Measurements from ENCODE around the gene GPR21. TPM values are rescaled to one million over a fixed set of nuclear protein-coding genes. Genes with fewer than 3 reads are reported as not detected.

The GPR21 gene
- total RNA-seq, 2 donors from 2014 or later, result 6.4 TPM; not detected in 1

- ATAC-seq (ENCODE audit: insufficient number of reproducible peaks, low FRiP score, low read depth) (no peak), DNase-seq (ENCODE audit: low spot score) (no peak)
- no peaks in the 10 kb centered on the region for H3K9me3 ChIP-seq
- no peak overlapping the region for H3K4me3 ChIP-seq
- H3K27ac ChIP-seq, result no peak overlapping the region
- no peaks in the 10 kb centered on the region for H3K4me1 ChIP-seq (ENCODE audit: control insufficient read depth in 1 of 2, low read depth in 2 of 2)
- H3K27me3 ChIP-seq (replicated peaks; ENCODE audit: insufficient read depth), result no peaks in the 10 kb centered on the region
- no peak for TF ChIP-seq CTCF (IDR thresholded peaks at IDR 0.05)
- H3K36me3 ChIP-seq, result peaks cover 12% of the 10 kb centered on the region
These were observed 16.8 kb upstream of the GPR21 start for GRCh38 chr9:123016631-123017030.

- no peaks in the 10 kb centered on the region for H3K4me1 ChIP-seq (ENCODE audit: control insufficient read depth in 1 of 2, low read depth in 2 of 2)
- DNase-seq (ENCODE audit: low spot score) (no peak), ATAC-seq (ENCODE audit: insufficient number of reproducible peaks, low FRiP score, low read depth) (no peak)
- H3K27ac ChIP-seq, result no peak overlapping the region
- H3K27me3 ChIP-seq (replicated peaks; ENCODE audit: insufficient read depth), result no peaks in the 10 kb centered on the region
- peaks cover 9% of the 10 kb centered on the region for H3K36me3 ChIP-seq
- no peak overlapping the region for H3K4me3 ChIP-seq
- H3K9me3 ChIP-seq, result no peaks in the 10 kb centered on the region
- no peak for TF ChIP-seq CTCF (IDR thresholded peaks at IDR 0.05)
These were observed 12.7 kb upstream of the GPR21 start for GRCh38 chr9:123020796-123021195.

GRCh38 chr9:123026425-123026824 is 7.0 kb upstream of the GPR21 start:
- Histone ChIP-seq H3K36me3 (no peaks in the 10 kb centered on the region), H3K4me3 (no peak overlapping the region), H3K27me3 (replicated peaks; ENCODE audit: insufficient read depth) (no peaks in the 10 kb centered on the region), H3K9me3 (no peaks in the 10 kb centered on the region), H3K4me1 (ENCODE audit: control insufficient read depth in 1 of 2, low read depth in 2 of 2) (no peaks in the 10 kb centered on the region), H3K27ac (no peak overlapping the region)
- DNase-seq (ENCODE audit: low spot score), result no peak
- TF ChIP-seq CTCF (IDR thresholded peaks at IDR 0.05), result no peak
- no peak for ATAC-seq (ENCODE audit: insufficient number of reproducible peaks, low FRiP score, low read depth)

GRCh38 chr9:123027517-123027916 is 6.0 kb upstream of the GPR21 start:
- DNase-seq (ENCODE audit: low spot score), result no peak
- no peak overlapping the region for H3K27ac ChIP-seq
- peaks cover 0 to 4% of the 10 kb centered on the region in 2 donors for H3K4me1 ChIP-seq (ENCODE audit: control insufficient read depth in 1 of 2, low read depth in 2 of 2)
- H3K4me3 ChIP-seq, result no peak overlapping the region
- H3K36me3 ChIP-seq, result no peaks in the 10 kb centered on the region
- no peaks in the 10 kb centered on the region for H3K9me3 ChIP-seq
- no peak for ATAC-seq (ENCODE audit: insufficient number of reproducible peaks, low FRiP score, low read depth)
- no peak for TF ChIP-seq CTCF (IDR thresholded peaks at IDR 0.05)
- H3K27me3 ChIP-seq (replicated peaks; ENCODE audit: insufficient read depth), result no peaks in the 10 kb centered on the region

- ATAC-seq (ENCODE audit: insufficient number of reproducible peaks, low FRiP score, low read depth) (no peak), DNase-seq (ENCODE audit: low spot score) (no peak)
- H3K27ac ChIP-seq, result no peak overlapping the region
- H3K36me3 ChIP-seq, result no peaks in the 10 kb centered on the region
- no peaks in the 10 kb centered on the region for H3K27me3 ChIP-seq (replicated peaks; ENCODE audit: insufficient read depth)
- TF ChIP-seq CTCF (IDR thresholded peaks at IDR 0.05), result no peak
- no peaks in the 10 kb centered on the region for H3K9me3 ChIP-seq
- no peak overlapping the region for H3K4me3 ChIP-seq
- H3K4me1 ChIP-seq (ENCODE audit: control insufficient read depth in 1 of 2, low read depth in 2 of 2), result peaks cover 0 to 10% of the 10 kb centered on the region in 2 donors
These were observed 5.3 kb upstream of the GPR21 start for GRCh38 chr9:123028136-123028535.
